GM18507 (cell line): Measurements from ENCODE around the gene PXDN.
"Not testable (repeated sequence)": the region's sequence is repeated elsewhere in the genome, so short reads cannot be mapped to it uniquely, and the experiment has no call there.

Source experiments
- DNase-seq: peaks from one replicate; pipeline ENCODE4 v3.0.0; 2011; ENCODE audit warnings: low read depth; ENCODE audit not compliant: insufficient read length; ENCODE audit errors: extremely low spot score
- FAIRE-seq: peaks from 2 replicates; lab custom pipeline; 2011; peaks lifted over from hg19 to GRCh38; lab: Jason Lieb, UNC

The PXDN gene

GRCh38 chr2:1730015-1730927 lies 14.0 kb downstream of the PXDN start:
- FAIRE-seq (no peak), DNase-seq (no peak)

GRCh38 chr2:1729242-1729641 lies 15.1 kb downstream of the PXDN start:
- no peak for FAIRE-seq

GRCh38 chr2:1728821-1729220 lies 15.5 kb downstream of the PXDN start:
- DNase-seq (no peak), FAIRE-seq (no peak)

More at GRCh38 chr2:1729242-1729641, 15.1 kb downstream of the PXDN start:
- DNase-seq = no peak

- FAIRE-seq (no peak), DNase-seq (no peak)
Measured at GRCh38 chr2:1727796-1728474, 16.4 kb downstream of the PXDN start.

- DNase-seq (no peak), FAIRE-seq (no peak)
Measured at GRCh38 chr2:1727101-1727771, 17.1 kb downstream of the PXDN start.

- FAIRE-seq = no peak
- DNase-seq = no peak
Measured at GRCh38 chr2:1726558-1726957, 17.8 kb downstream of the PXDN start.

GRCh38 chr2:1724351-1724750 lies 20.0 kb downstream of the PXDN start:
- not testable (repeated sequence) for FAIRE-seq, DNase-seq

GRCh38 chr2:1723397-1724042 lies 20.8 kb downstream of the PXDN start:
- no peak for DNase-seq
- FAIRE-seq = no peak

GRCh38 chr2:1722692-1723091 lies 21.6 kb downstream of the PXDN start:
- DNase-seq (no peak), FAIRE-seq (no peak)

- FAIRE-seq = no peak
- DNase-seq = no peak
Measured at GRCh38 chr2:1721706-1722646, 22.3 kb downstream of the PXDN start.

- FAIRE-seq (no peak), DNase-seq (no peak)
Measured at GRCh38 chr2:1718339-1719220, 25.7 kb downstream of the PXDN start.

GRCh38 chr2:1717113-1717512 lies 27.2 kb downstream of the PXDN start:
- FAIRE-seq (no peak), DNase-seq (no peak)

GRCh38 chr2:1716441-1716840 lies 27.9 kb downstream of the PXDN start:
- DNase-seq (no peak), FAIRE-seq (no peak)

GRCh38 chr2:1716014-1716305 lies 28.4 kb downstream of the PXDN start:
- not testable (repeated sequence) for DNase-seq, FAIRE-seq

GRCh38 chr2:1715184-1716013 lies 28.9 kb downstream of the PXDN start:
- FAIRE-seq (no peak), DNase-seq (no peak)

- no peak for FAIRE-seq
- no peak for DNase-seq
Measured at GRCh38 chr2:1714291-1715064, 29.8 kb downstream of the PXDN start.
